Keratinocyte (primary cell): ENCODE data around the gene PAX3. TPM values are rescaled to one million over a fixed set of nuclear protein-coding genes. Genes with fewer than 3 reads are reported as not detected.

Experiments
- DNase-seq: peaks from one replicate; pipeline ENCODE4 v3.0.0-alpha.2; 2011; ENCODE audit warnings: low read depth, missing footprints, low spot score
- FAIRE-seq: peaks from 2 replicates; lab custom pipeline; 2011; peaks lifted over from hg19 to GRCh38; lab: Jason Lieb, UNC
- H2AFZ ChIP-seq: 2 replicates; pipeline ENCODE4 v1.6.0; 2012; ENCODE audit warnings: low read length, control low read depth, inconsistent platforms; ENCODE audit not compliant: control insufficient read depth
- H3K27ac ChIP-seq: 2 replicates; pipeline ENCODE4 v1.5.1; 2011; ENCODE audit warnings: low read length; ENCODE audit not compliant: control insufficient read depth, insufficient read depth
- H3K27me3 ChIP-seq: 3 replicates; pipeline ENCODE4 v1.6.0; 2011; ENCODE audit warnings: low read length; ENCODE audit not compliant: control insufficient read depth, insufficient read depth; ENCODE audit errors: extremely low read depth
- H3K36me3 ChIP-seq, 2 experiments: 2 replicates in 1 of 2; 3 replicates in 1 of 2; pipeline ENCODE4 v1.5.1; 2011; ENCODE audit warnings: low read length in 2 of 2, mild to moderate bottlenecking in 1 of 2; ENCODE audit not compliant: control insufficient read depth in 2 of 2, insufficient read depth in 2 of 2; ENCODE audit errors: extremely low read depth in 1 of 2
- H3K4me1 ChIP-seq: 3 replicates; pipeline ENCODE4 v1.5.1; 2011; ENCODE audit warnings: low read length; ENCODE audit not compliant: control insufficient read depth, insufficient read depth; ENCODE audit errors: extremely low read depth
- H3K4me2 ChIP-seq: 3 replicates; pipeline ENCODE4 v1.6.0; 2011; ENCODE audit warnings: low read depth, low read length; ENCODE audit not compliant: control insufficient read depth, insufficient read depth; ENCODE audit errors: extremely low read depth
- H3K4me3 ChIP-seq, 3 experiments: fragments of 200-600 bp in 1 of 3; sonication (generic) in 1 of 3; 2 replicates in 2 of 3; 3 replicates in 1 of 3; pipeline ENCODE4 v1.5.1; 2011 to 2016; ENCODE audit warnings: low read length in 3 of 3, mild to moderate bottlenecking in 3 of 3, control low read depth in 2 of 3, inconsistent platforms in 1 of 3, low read depth in 1 of 3, mixed read lengths in 1 of 3, mixed run types in 1 of 3, moderate library complexity in 1 of 3; ENCODE audit not compliant: control insufficient read depth in 2 of 3, insufficient read depth in 2 of 3; ENCODE audit errors: extremely low read depth in 1 of 3
- H3K79me2 ChIP-seq: 2 replicates; pipeline ENCODE4 v1.6.0; 2012; ENCODE audit warnings: low read length; ENCODE audit not compliant: control insufficient read depth, insufficient read depth
- H3K9ac ChIP-seq: 3 replicates; pipeline ENCODE4 v1.6.0; 2011; ENCODE audit warnings: low read length; ENCODE audit not compliant: control insufficient read depth, insufficient read depth; ENCODE audit errors: extremely low read depth
- H3K9me1 ChIP-seq: 3 replicates; pipeline ENCODE4 v1.6.0; 2011; ENCODE audit warnings: low read length; ENCODE audit not compliant: control insufficient read depth, insufficient read depth; ENCODE audit errors: extremely low read depth
- H3K9me3 ChIP-seq: 2 replicates; pipeline ENCODE4 v1.5.1; 2012; ENCODE audit warnings: low read depth, low read length; ENCODE audit not compliant: control insufficient read depth
- H4K20me1 ChIP-seq: 3 replicates; pipeline ENCODE4 v1.6.0; 2011; ENCODE audit warnings: low read length; ENCODE audit not compliant: control insufficient read depth, insufficient read depth; ENCODE audit errors: extremely low read depth
- CTCF ChIP-seq, 3 experiments: IDR thresholded peaks in 1 of 3; conservative IDR thresholded peaks in 1 of 3; optimal IDR thresholded peaks in 1 of 3; 2 replicates in 2 of 3; 3 replicates in 1 of 3; pipeline versions ENCODE3 to v1.5.1; 2011; ENCODE audit warnings: low read length in 3 of 3, mild to moderate bottlenecking in 3 of 3, moderate library complexity in 2 of 3, control low read depth in 1 of 3, inconsistent platforms in 1 of 3; ENCODE audit not compliant: insufficient read depth in 2 of 3; ENCODE audit errors: extremely low read depth in 1 of 3
- EZH2 ChIP-seq: IDR thresholded peaks from one replicate; pipeline ENCODE4 v1.6.1; 2012; ENCODE audit warnings: inconsistent platforms, mild to moderate bottlenecking, low read length, moderate library complexity
- dilution Hi-C: fragments of 300-500 bp; cut with MboI; formaldehyde crosslinking; loops from one replicate; pipeline ENCODE4 v1.7.0; 2020; ENCODE audit warnings: low sequenced_read_pairs; ENCODE audit not compliant: extremely low pct_ligation_motif_present
- polyA plus RNA-seq, 5 experiments: library from polyadenylated mRNA; depleted of rRNA in 3 of 5; stranded (reverse) in 3 of 5; stranded (forward) in 1 of 5; unstranded in 1 of 5; fragments of >200 nt; gene quantifications; 1 replicate in 1 of 5; 2 replicates in 3 of 5; 3 replicates in 1 of 5; pipeline versions ENCODE4 v1.2.1 to v1.2.3, GENCODE V29; 2011 to 2012; ENCODE audit warnings: missing spikeins in 2 of 5, low read depth in 1 of 5, low replicate concordance in 1 of 5

The PAX3 gene
- polyA plus RNA-seq, 1 donor (not counting 4 experiments of a cell fraction or from before 2014, with no cell fraction given): not detected

- Histone ChIP-seq H3K9ac (no peak overlapping the region), H3K4me1 (no peaks in the 10 kb centered on the region), H3K9me3 (no peaks in the 10 kb centered on the region), H3K4me2 (no peak overlapping the region), H3K27me3 (no peaks in the 10 kb centered on the region), H4K20me1 (no peaks in the 10 kb centered on the region), H3K36me3 (no peaks in the 10 kb centered on the region), H3K79me2 (no peaks in the 10 kb centered on the region), H3K27ac (no peak overlapping the region), H3K4me3 (no peak overlapping the region), H2AFZ (no peak overlapping the region), H3K9me1 (no peaks in the 10 kb centered on the region)
- FAIRE-seq: no peak
- TF ChIP-seq CTCF (optimal IDR thresholded peaks at IDR 0.05 in 1 of 3, IDR thresholded peaks at IDR 0.05 in 1 of 3, conservative IDR thresholded peaks at IDR 0.05 in 1 of 3; ENCODE audit: extremely low read depth in 1 of 3, insufficient read depth in 2 of 3, low read length in 3 of 3): no peak
- no peak for TF ChIP-seq EZH2
- dilution Hi-C loops: no loop called here
- no peak for DNase-seq
These were observed 93.7 kb downstream of the PAX3 start for GRCh38 chr2:222205136-222205535.

- no peaks in the 10 kb centered on the region for H3K9me1 ChIP-seq
- DNase-seq (no peak), FAIRE-seq (no peak)
- no peak overlapping the region for H3K27ac ChIP-seq
- H3K4me1 ChIP-seq: no peaks in the 10 kb centered on the region
- dilution Hi-C loops: no loop called here
- H3K9me3 ChIP-seq: no peaks in the 10 kb centered on the region
- no peaks in the 10 kb centered on the region for H3K79me2 ChIP-seq
- no peaks in the 10 kb centered on the region for H4K20me1 ChIP-seq
- no peak overlapping the region for H2AFZ ChIP-seq
- H3K4me2 ChIP-seq: no peak overlapping the region
- no peak overlapping the region for H3K9ac ChIP-seq
- no peaks in the 10 kb centered on the region for H3K27me3 ChIP-seq
- no peak overlapping the region for H3K4me3 ChIP-seq
- no peak for TF ChIP-seq EZH2
- no peak for TF ChIP-seq CTCF (optimal IDR thresholded peaks at IDR 0.05 in 1 of 3, IDR thresholded peaks at IDR 0.05 in 1 of 3, conservative IDR thresholded peaks at IDR 0.05 in 1 of 3; ENCODE audit: extremely low read depth in 1 of 3, insufficient read depth in 2 of 3, low read length in 3 of 3)
- no peaks in the 10 kb centered on the region for H3K36me3 ChIP-seq
These were observed 95.8 kb downstream of the PAX3 start for GRCh38 chr2:222203041-222203440.
